ENCODE data around the gene RPL10.

DNA sequence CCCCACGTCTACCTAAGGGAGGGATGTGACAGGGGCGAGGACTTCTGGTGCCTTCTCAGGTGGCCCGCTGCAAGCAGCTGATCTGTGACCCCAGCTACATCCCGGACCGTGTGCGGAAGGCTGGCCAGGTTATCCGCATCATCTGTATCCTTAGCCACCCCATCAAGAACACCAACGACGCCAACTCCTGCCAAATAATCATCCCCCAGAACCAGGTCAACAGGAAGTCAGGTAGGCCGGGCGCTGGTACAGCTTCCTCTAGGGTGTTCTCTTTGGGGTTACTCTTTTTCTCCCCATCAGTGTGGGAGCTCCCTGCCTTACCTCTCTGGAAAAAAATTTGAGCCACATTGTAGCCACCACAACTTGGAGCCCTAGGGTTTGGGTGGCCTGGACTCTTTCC is 43.4 kb downstream of the RPL10 start:
- TF ChIP-seq, protein P1, sequence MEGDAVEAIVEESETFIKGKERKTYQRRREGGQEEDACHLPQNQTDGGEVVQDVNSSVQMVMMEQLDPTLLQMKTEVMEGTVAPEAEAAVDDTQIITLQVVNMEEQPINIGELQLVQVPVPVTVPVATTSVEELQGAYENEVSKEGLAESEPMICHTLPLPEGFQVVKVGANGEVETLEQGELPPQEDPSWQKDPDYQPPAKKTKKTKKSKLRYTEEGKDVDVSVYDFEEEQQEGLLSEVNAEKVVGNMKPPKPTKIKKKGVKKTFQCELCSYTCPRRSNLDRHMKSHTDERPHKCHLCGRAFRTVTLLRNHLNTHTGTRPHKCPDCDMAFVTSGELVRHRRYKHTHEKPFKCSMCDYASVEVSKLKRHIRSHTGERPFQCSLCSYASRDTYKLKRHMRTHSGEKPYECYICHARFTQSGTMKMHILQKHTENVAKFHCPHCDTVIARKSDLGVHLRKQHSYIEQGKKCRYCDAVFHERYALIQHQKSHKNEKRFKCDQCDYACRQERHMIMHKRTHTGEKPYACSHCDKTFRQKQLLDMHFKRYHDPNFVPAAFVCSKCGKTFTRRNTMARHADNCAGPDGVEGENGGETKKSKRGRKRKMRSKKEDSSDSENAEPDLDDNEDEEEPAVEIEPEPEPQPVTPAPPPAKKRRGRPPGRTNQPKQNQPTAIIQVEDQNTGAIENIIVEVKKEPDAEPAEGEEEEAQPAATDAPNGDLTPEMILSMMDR (IDR thresholded peaks at IDR 0.05), result no peak
- no peak for TF ChIP-seq POLR2A (IDR thresholded peaks at IDR 0.05)

Measured in thyroid gland (tissue), 4 donors.